H1 (cell line): ENCODE results near the gene SIK3. TPM values are rescaled to one million over a fixed set of nuclear protein-coding genes. Genes with fewer than 3 reads are reported as not detected.

Source experiments
- CTCF ChIA-PET: fragments of 300-600 bp; sonication (Branson Sonifier 250); formaldehyde crosslinking; loops from one replicate; lab custom pipeline; 2021; ENCODE audit not compliant: partially characterized antibody; lab: Charles Lee
- POLR2A ChIA-PET: fragments of 300-600 bp; sonication (Branson Sonifier 250); formaldehyde crosslinking; loops from one replicate; lab custom pipeline; 2021; ENCODE audit warnings: inconsistent platforms; ENCODE audit not compliant: partially characterized antibody; lab: Charles Lee
- DNase-seq, 2 experiments: peaks; one replicate each; pipeline versions ENCODE4 v3.0.0 to v3.0.0-alpha.2; 2010 to 2022; ENCODE audit warnings: low spot score in 2 of 2, low read depth in 1 of 2, mixed read lengths in 1 of 2
- FAIRE-seq: peaks from 2 replicates; lab custom pipeline; 2011; peaks lifted over from hg19 to GRCh38; lab: Jason Lieb, UNC
- H2AFZ ChIP-seq: 2 replicates; pipeline ENCODE4 v1.8.1; 2012; ENCODE audit warnings: low read length, inconsistent platforms
- H2AK5ac ChIP-seq: 2 replicates; pipeline ENCODE4 v1.6.1; 2013; ENCODE audit warnings: low read depth, low read length
- H2BK120ac ChIP-seq: replicated peaks from 2 replicates; pipeline ENCODE3; 2013; ENCODE audit warnings: low read depth, low read length, inconsistent platforms
- H2BK12ac ChIP-seq: 2 replicates; pipeline ENCODE4 v1.6.1; 2013; ENCODE audit warnings: low read depth, low read length
- H2BK15ac ChIP-seq: 2 replicates; pipeline ENCODE4 v1.6.1; 2013; ENCODE audit warnings: low read length
- H2BK20ac ChIP-seq: 2 replicates; pipeline ENCODE4 v1.6.1; 2013; ENCODE audit warnings: low read length
- H2BK5ac ChIP-seq: 2 replicates; pipeline ENCODE4 v1.6.1; 2013; ENCODE audit warnings: low read depth, low read length
- H3K14ac ChIP-seq: 2 replicates; pipeline ENCODE4 v1.6.1; 2013; ENCODE audit warnings: inconsistent platforms; ENCODE audit not compliant: insufficient read length
- H3K18ac ChIP-seq: 2 replicates; pipeline ENCODE4 v1.6.1; 2013; ENCODE audit warnings: low read length; ENCODE audit errors: extremely low read depth
- H3K23ac ChIP-seq: 2 replicates; pipeline ENCODE4 v1.6.1; 2013; ENCODE audit warnings: inconsistent platforms; ENCODE audit not compliant: insufficient read length
- H3K23me2 ChIP-seq: 2 replicates; pipeline ENCODE4 v1.6.1; 2013; ENCODE audit warnings: low read depth, low read length
- H3K27ac ChIP-seq: 2 replicates; pipeline ENCODE4 v1.6.1; 2011; ENCODE audit warnings: low read depth, low read length, inconsistent platforms
- H3K27me3 ChIP-seq, 4 experiments: replicated peaks in 1 of 4; 1 replicate in 1 of 4; 2 replicates in 3 of 4; pipeline versions ENCODE4 v1.6.1 to v1.8.1; 2011 to 2013; ENCODE audit warnings: low read length in 3 of 4, mild to moderate bottlenecking in 3 of 4, inconsistent platforms in 2 of 4, mixed read lengths in 2 of 4, moderate library complexity in 1 of 4; ENCODE audit not compliant: control insufficient read depth in 3 of 4, insufficient read depth in 3 of 4; ENCODE audit errors: extremely low read depth in 1 of 4
- H3K36me3 ChIP-seq, 4 experiments: 2 replicates each; pipeline versions ENCODE4 v1.6.1 to v1.8.1; 2011 to 2013; ENCODE audit warnings: mild to moderate bottlenecking in 4 of 4, low read length in 3 of 4, moderate library complexity in 2 of 4, control low read depth in 1 of 4, inconsistent platforms in 1 of 4; ENCODE audit not compliant: insufficient read depth in 4 of 4, control insufficient read depth in 2 of 4
- H3K4ac ChIP-seq: replicated peaks from 2 replicates; pipeline ENCODE3; 2013; ENCODE audit warnings: low read length, low read depth, mixed read lengths, inconsistent platforms; ENCODE audit not compliant: insufficient read length
- H3K4me1 ChIP-seq, 4 experiments: replicated peaks in 1 of 4; 1 replicate in 1 of 4; 2 replicates in 3 of 4; pipeline versions ENCODE4 v1.6.1 to v1.8.1; 2011 to 2013; ENCODE audit warnings: low read length in 3 of 4, inconsistent platforms in 2 of 4, mixed read lengths in 1 of 4; ENCODE audit not compliant: insufficient read depth in 4 of 4, control insufficient read depth in 3 of 4
- H3K4me2 ChIP-seq, 2 experiments: 2 replicates each; pipeline versions ENCODE4 v1.6.1 to v1.8.1; 2011 to 2013; ENCODE audit warnings: low read depth in 2 of 2, low read length in 2 of 2, control low read depth in 1 of 2, inconsistent platforms in 1 of 2, mild to moderate bottlenecking in 1 of 2; ENCODE audit not compliant: insufficient read depth in 1 of 2
- H3K4me3 ChIP-seq, 4 experiments: fragments of 200-600, 300-600 bp in 1 of 4; sonication (generic), shearing (Covaris generic), sonication (Bioruptor Twin) in 1 of 4; 2 replicates each; pipeline versions ENCODE4 v1.5.1 to v1.8.1; 2011 to 2016; ENCODE audit warnings: low read length in 4 of 4, low read depth in 3 of 4, control low read depth in 2 of 4, inconsistent platforms in 2 of 4, mild to moderate bottlenecking in 2 of 4, mixed read lengths in 1 of 4, moderate library complexity in 1 of 4; ENCODE audit not compliant: insufficient read depth in 2 of 4; ENCODE audit errors: extremely low read depth in 1 of 4
- H3K56ac ChIP-seq: replicated peaks from 2 replicates; pipeline ENCODE3; 2013; ENCODE audit warnings: low read depth, mild to moderate bottlenecking, mixed read lengths, low read length, inconsistent platforms; ENCODE audit not compliant: insufficient read length
- H3K79me1 ChIP-seq: 2 replicates; pipeline ENCODE4 v1.6.1; 2013; ENCODE audit warnings: low read depth, low read length, control low read depth
- H3K79me2 ChIP-seq, 2 experiments: 2 replicates each; pipeline versions ENCODE4 v1.6.1 to v1.8.1; 2012 to 2013; ENCODE audit warnings: low read length in 2 of 2, mild to moderate bottlenecking in 2 of 2, inconsistent platforms in 1 of 2; ENCODE audit not compliant: insufficient read depth in 2 of 2, control insufficient read depth in 1 of 2
- H3K9ac ChIP-seq, 4 experiments: replicated peaks in 1 of 4; 1 replicate in 1 of 4; 2 replicates in 3 of 4; pipeline versions ENCODE4 v1.6.1 to v1.8.1; 2011 to 2013; ENCODE audit warnings: low read depth in 3 of 4, low read length in 3 of 4, control low read depth in 2 of 4, mild to moderate bottlenecking in 2 of 4, moderate library complexity in 2 of 4, inconsistent platforms in 1 of 4; ENCODE audit errors: extremely low read depth in 1 of 4
- H3K9me3 ChIP-seq, 2 experiments: 2 replicates each; pipeline versions ENCODE4 v1.6.1 to v1.8.1; 2012 to 2013; ENCODE audit warnings: mild to moderate bottlenecking in 2 of 2, moderate library complexity in 2 of 2, control low read depth in 1 of 2, inconsistent platforms in 1 of 2, low read depth in 1 of 2, low read length in 1 of 2, mixed read lengths in 1 of 2; ENCODE audit not compliant: insufficient read depth in 2 of 2
- H4K20me1 ChIP-seq, 2 experiments: replicated peaks in 1 of 2; 2 replicates each; pipeline versions ENCODE3 to v1.8.1; 2011 to 2013; ENCODE audit warnings: inconsistent platforms in 2 of 2, low read length in 2 of 2, mild to moderate bottlenecking in 1 of 2; ENCODE audit not compliant: insufficient read depth in 2 of 2, control insufficient read depth in 1 of 2
- H4K5ac ChIP-seq: 2 replicates; pipeline ENCODE4 v1.6.1; 2013; ENCODE audit warnings: low read length, low read depth, mixed read lengths, inconsistent platforms; ENCODE audit not compliant: insufficient read length
- H4K8ac ChIP-seq: 2 replicates; pipeline ENCODE4 v1.8.0; 2013; ENCODE audit warnings: mild to moderate bottlenecking, moderate library complexity, low read length, inconsistent platforms; ENCODE audit not compliant: insufficient read depth; ENCODE audit errors: extremely low read depth
- H4K91ac ChIP-seq: replicated peaks from 2 replicates; pipeline ENCODE3; 2013; ENCODE audit warnings: low read length, mixed read lengths, inconsistent platforms; ENCODE audit not compliant: insufficient read length
- ASH2L ChIP-seq: fragments of 200-600, 300-600 bp; sonication (generic); IDR thresholded peaks from one replicate; pipeline ENCODE4 v1.7.1; 2017; ENCODE audit warnings: low read length
- BCL11A ChIP-seq, 2 experiments: IDR thresholded peaks; one replicate each; pipeline ENCODE4 v1.6.1; 2011; ENCODE audit warnings: low read depth in 2 of 2, low read length in 2 of 2, mild to moderate bottlenecking in 2 of 2
- CHD2 ChIP-seq: IDR thresholded peaks from 2 replicates; pipeline ENCODE4 v1.6.1; 2012; ENCODE audit warnings: low read length, improper control_type of control experiment
- KDM5A ChIP-seq: fragments of 200-600 bp; IDR thresholded peaks from 2 replicates; pipeline ENCODE4 v1.7.1; 2012; ENCODE audit warnings: mild to moderate bottlenecking, low read length, inconsistent platforms, mixed read lengths
- MAFK ChIP-seq: IDR thresholded peaks from 2 replicates; pipeline ENCODE4 v1.6.1; 2012; ENCODE audit warnings: low read depth, mild to moderate bottlenecking, improper control_type of control experiment, low read length
- RAD21 ChIP-seq, 2 experiments: IDR thresholded peaks in 1 of 2; conservative IDR thresholded peaks in 1 of 2; 2 replicates each; pipeline ENCODE4 v1.6.1; 2011; ENCODE audit warnings: low read depth in 2 of 2, low read length in 2 of 2, improper control_type of control experiment in 1 of 2, inconsistent platforms in 1 of 2, mild to moderate bottlenecking in 1 of 2, moderate library complexity in 1 of 2
- RBBP5 ChIP-seq: IDR thresholded peaks from 2 replicates; pipeline ENCODE4 v1.7.1; 2012; ENCODE audit warnings: low read depth, mild to moderate bottlenecking, inconsistent platforms, low read length, moderate library complexity, borderline replicate concordance
- RFX5 ChIP-seq: IDR thresholded peaks from 2 replicates; pipeline ENCODE4 v1.6.1; 2011; ENCODE audit warnings: low read depth, low read length, improper control_type of control experiment, borderline replicate concordance
- SIX5 ChIP-seq: IDR thresholded peaks from 2 replicates; pipeline ENCODE4 v1.6.1; 2011; ENCODE audit warnings: mild to moderate bottlenecking, low read depth, low read length
- SUZ12 ChIP-seq: fragments of 200-600 bp; sonication (generic); IDR thresholded peaks from 2 replicates; pipeline ENCODE4 v1.6.1; 2012; ENCODE audit warnings: mild to moderate bottlenecking, inconsistent platforms, low read length, moderate library complexity, mixed read lengths
- WGBS, 2 experiments: shearing (Covaris generic) in 1 of 2; methylation state at CpG; one replicate each; pipeline versions ENCODE4 v1.1.6 to v1.1.7; 2013 to 2015; ENCODE audit warnings: low lambda C conversion rate in 2 of 2, mixed read lengths in 2 of 2, inconsistent platforms in 1 of 2, low coverage in 1 of 2, missing lambda C conversion rate in 1 of 2; ENCODE audit not compliant: insufficient replicate concordance in 2 of 2, insufficient coverage in 1 of 2, insufficient read length in 1 of 2; ENCODE audit errors: extremely low coverage in 1 of 2, missing lambda C conversion rate in 1 of 2; 5-methylcytosine and 5-hydroxymethylcytosine counted together
- polyA plus RNA-seq, 7 experiments: library from polyadenylated mRNA; depleted of rRNA in 3 of 7; stranded (reverse) in 5 of 7; unstranded in 2 of 7; fragments of >200 nt in 5 of 7; fragments of 200-250 nt in 2 of 7; gene quantifications; 1 replicate in 5 of 7; 2 replicates in 1 of 7; 4 replicates in 1 of 7; pipeline versions ENCODE4 v1.2.1 to v1.2.3, GENCODE V29; 2011 to 2013; ENCODE audit warnings: missing spikeins in 2 of 7, mixed read lengths in 2 of 7
- total RNA-seq: library from RNA; stranded (reverse); fragmentation: NEBNext Ultra II Directional; extraction: Animal tissue kit (Norgen Biotek cat#: 25700); gene quantifications from 2 replicates; pipeline ENCODE4 v1.2.1, GENCODE V29; 2021

Gene SIK3
- total and polyA plus RNA-seq, 2 of the 8 experiments (the other 6 are each of a cell fraction or from before 2014, with no cell fraction given) = 19.9 to 32.1 TPM

DNA sequence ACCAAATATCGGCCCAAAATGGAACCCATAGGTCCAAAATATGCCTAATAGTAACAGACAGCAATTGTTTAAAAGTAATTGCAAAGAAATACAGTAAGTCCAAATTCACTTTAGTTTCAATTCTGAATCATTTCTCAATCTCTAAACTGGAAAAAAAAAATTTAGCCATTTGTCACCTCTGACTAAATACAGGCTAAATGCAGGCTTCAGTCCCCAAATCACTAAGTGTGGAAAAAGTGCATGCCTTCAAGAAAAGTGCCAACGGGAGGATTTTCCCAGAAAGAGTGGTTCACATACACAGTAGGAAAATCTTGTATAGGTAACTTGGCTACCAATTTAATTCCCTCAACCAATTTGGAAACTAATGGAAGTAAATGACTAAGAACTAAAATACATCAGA lies 35.7 kb downstream of the SIK3 start:
- no peaks in the 10 kb centered on the region for H3K36me3 ChIP-seq
- peaks cover 0 to 3% (median 0%) of the 10 kb centered on the region in 4 experiments; a peak in 1 of 7 replicates for H3K4me1 ChIP-seq
- H3K9ac ChIP-seq = no peak overlapping the region
- H3K79me2 ChIP-seq = peaks cover 0 to 85% of the 10 kb centered on the region in 2 experiments; a peak in 3 of 4 replicates
- FAIRE-seq = no peak
- no peak overlapping the region for H3K4me3 ChIP-seq
- H3K14ac ChIP-seq = no peak overlapping the region
- H3K56ac ChIP-seq = no peak overlapping the region
- no peak for DNase-seq
- H3K23me2 ChIP-seq = no peaks in the 10 kb centered on the region
- H3K18ac ChIP-seq = no peak overlapping the region
- H3K79me1 ChIP-seq = no peaks in the 10 kb centered on the region; the same call in 1 of the 2 replicates
- no peak overlapping the region for H2BK15ac ChIP-seq
- no peaks in the 10 kb centered on the region for H3K9me3 ChIP-seq
- WGBS, 2 experiments = 91% methylated on average over 2 of the region's 2 CpGs; no CpG with 5 or more reads in 1 of the 2 experiments
- peaks cover 3% of the 10 kb centered on the region in 2 experiments for H4K20me1 ChIP-seq
- no peaks in the 10 kb centered on the region for H3K27me3 ChIP-seq
- H2BK5ac ChIP-seq = no peak overlapping the region
- no peak overlapping the region for H2BK120ac ChIP-seq
- CTCF ChIA-PET = interaction anchor here (1.1 to 3.1 kb wide), 3 partner anchors 12 to 43 kb away, joined by 3 to 10 read pairs (median 4); no protein-coding TSS in a partner anchor
- H4K8ac ChIP-seq = no peak overlapping the region
- H3K27ac ChIP-seq = no peak overlapping the region
- H4K5ac ChIP-seq = no peak overlapping the region
- no peak overlapping the region for H3K4me2 ChIP-seq
- H4K91ac ChIP-seq = no peak overlapping the region
- H3K23ac ChIP-seq = no peak overlapping the region
- no peak overlapping the region for H2AK5ac ChIP-seq
- TF ChIP-seq CHD2 (no peak), RBBP5 (no peak), KDM5A (no peak), SIX5 (no peak), ASH2L (no peak), RAD21 (IDR thresholded peaks at IDR 0.05 in 1 of 2, conservative IDR thresholded peaks at IDR 0.05 in 1 of 2; ENCODE audit: low read depth in 2 of 2, low read length in 2 of 2) (no peak), SUZ12 (no peak), BCL11A (IDR thresholded peaks at IDR 0.05; ENCODE audit: low read depth in 2 of 2, low read length in 2 of 2) (no peak), MAFK (no peak), RFX5 (no peak)
- no peak overlapping the region for H2BK20ac ChIP-seq
- H3K4ac ChIP-seq = no peak overlapping the region
- no peak overlapping the region for H2AFZ ChIP-seq
- POLR2A ChIA-PET = no interaction called here
- no peak overlapping the region for H2BK12ac ChIP-seq
